ENCODE measurements around the gene EIPR1. TPM values are rescaled to one million over a fixed set of nuclear protein-coding genes. Genes with fewer than 3 reads are reported as not detected.
A peak's percentile ranks its signal among the peaks of the same experiment; 100 is the strongest.
"Not testable (repeated sequence)": the region's sequence is repeated elsewhere in the genome, so short reads cannot be mapped to it uniquely, and the experiment has no call there.

The EIPR1 gene
- polyA plus RNA-seq, 1 donor (not counting 4 experiments of a cell fraction or from before 2014, with no cell fraction given): 44.3 TPM

- no peaks in the 10 kb centered on the region for H3K27me3 ChIP-seq (ENCODE audit: control insufficient read depth, extremely low read depth, insufficient read depth, low read length)
- H2AFZ ChIP-seq (ENCODE audit: control insufficient read depth, low read length): no peak overlapping the region
- peak overlapping the region; percentile 62 for H3K27ac ChIP-seq (ENCODE audit: control insufficient read depth, insufficient read depth, low read length)
- peaks cover 28% of the 10 kb centered on the region for H3K4me1 ChIP-seq (ENCODE audit: control insufficient read depth, extremely low read depth, insufficient read depth, low read length)
- no peaks in the 10 kb centered on the region for H3K9me3 ChIP-seq (ENCODE audit: control insufficient read depth, low read depth, low read length)
- H3K9ac ChIP-seq (ENCODE audit: control insufficient read depth, extremely low read depth, insufficient read depth, low read length): peak overlapping the region; percentile 82
- FAIRE-seq (no peak), DNase-seq (ENCODE audit: low read depth, low spot score) (no peak)
- H3K79me2 ChIP-seq (ENCODE audit: control insufficient read depth, insufficient read depth, low read length): peaks cover 44% of the 10 kb centered on the region
- TF ChIP-seq CTCF (optimal IDR thresholded peaks at IDR 0.05 in 1 of 3, IDR thresholded peaks at IDR 0.05 in 1 of 3, conservative IDR thresholded peaks at IDR 0.05 in 1 of 3; ENCODE audit: extremely low read depth in 1 of 3, insufficient read depth in 2 of 3, low read length in 3 of 3): no peak
- no peak for TF ChIP-seq EZH2 (IDR thresholded peaks at IDR 0.05; ENCODE audit: low read length)
- H3K9me1 ChIP-seq (ENCODE audit: control insufficient read depth, extremely low read depth, insufficient read depth, low read length): no peaks in the 10 kb centered on the region
- H3K4me2 ChIP-seq (ENCODE audit: control insufficient read depth, extremely low read depth, insufficient read depth, low read depth, low read length): peak overlapping the region; percentile 66
- H3K4me3 ChIP-seq (ENCODE audit: control insufficient read depth in 2 of 3, extremely low read depth in 1 of 3, insufficient read depth in 2 of 3, low read depth in 1 of 3, low read length in 3 of 3): peak overlapping the region; percentile 73 to 80 (median 77)
- H4K20me1 ChIP-seq (ENCODE audit: control insufficient read depth, extremely low read depth, insufficient read depth, low read length): no peaks in the 10 kb centered on the region
- H3K36me3 ChIP-seq (ENCODE audit: control insufficient read depth in 2 of 2, extremely low read depth in 1 of 2, insufficient read depth in 2 of 2, low read length in 2 of 2): peaks cover 0 to 4% of the 10 kb centered on the region in 2 experiments
- dilution Hi-C loops (cut with MboI; ENCODE audit: extremely low pct_ligation_motif_present, low sequenced_read_pairs): no loop called here
Observed at GRCh38 chr2:3376821-3377220, 797 bp downstream of the EIPR1 start.

DNA sequence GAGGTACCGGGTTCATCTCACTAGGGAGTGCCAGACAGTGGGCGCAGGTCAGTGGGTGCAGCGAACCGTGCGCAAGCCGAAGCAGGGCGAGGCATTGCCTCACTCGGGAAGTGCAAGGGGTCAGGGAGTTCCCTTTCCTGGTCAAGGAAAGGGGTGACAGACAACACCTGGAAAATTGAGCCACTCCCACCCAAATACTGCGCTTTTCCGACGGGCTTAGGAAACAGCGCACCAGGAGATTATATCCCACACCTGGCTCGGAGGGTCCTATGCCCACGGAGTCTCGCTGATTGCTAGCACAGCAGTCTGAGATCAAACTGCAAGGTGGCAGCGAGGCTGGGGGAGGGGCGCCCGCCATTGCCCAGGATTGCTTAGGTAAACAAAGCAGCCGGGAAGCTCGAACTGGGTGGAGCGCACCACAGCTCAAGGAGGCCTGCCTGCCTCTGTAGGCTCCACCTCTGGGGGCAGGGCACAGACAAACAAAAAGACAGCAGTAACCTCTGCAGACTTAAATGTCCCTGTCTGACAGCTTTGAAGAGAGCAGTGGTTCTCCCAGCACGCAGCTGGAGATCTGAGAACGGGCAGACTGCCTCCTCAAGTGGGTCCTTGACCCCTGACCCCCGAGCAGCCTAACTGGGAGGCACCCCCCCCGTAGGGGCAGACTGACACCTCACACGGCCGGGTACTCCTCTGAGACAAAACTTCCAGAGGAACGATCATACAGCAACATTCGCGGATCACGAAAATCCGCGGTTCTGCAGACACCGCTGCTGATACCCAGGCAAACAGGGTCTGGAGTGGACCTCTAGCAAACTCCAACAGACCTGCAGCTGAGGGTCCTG is 8.1 kb downstream of the EIPR1 start:
- H3K9me1 ChIP-seq (ENCODE audit: control insufficient read depth, extremely low read depth, insufficient read depth, low read length); FAIRE-seq; H3K36me3 ChIP-seq (ENCODE audit: control insufficient read depth in 2 of 2, extremely low read depth in 1 of 2, insufficient read depth in 2 of 2, low read length in 2 of 2); H3K4me1 ChIP-seq (ENCODE audit: control insufficient read depth, extremely low read depth, insufficient read depth, low read length); H3K9ac ChIP-seq (ENCODE audit: control insufficient read depth, extremely low read depth, insufficient read depth, low read length); H4K20me1 ChIP-seq (ENCODE audit: control insufficient read depth, extremely low read depth, insufficient read depth, low read length); DNase-seq (ENCODE audit: low read depth, low spot score); dilution Hi-C loops (cut with MboI; ENCODE audit: extremely low pct_ligation_motif_present, low sequenced_read_pairs); H3K4me2 ChIP-seq (ENCODE audit: control insufficient read depth, extremely low read depth, insufficient read depth, low read depth, low read length); H2AFZ ChIP-seq (ENCODE audit: control insufficient read depth, low read length); H3K9me3 ChIP-seq (ENCODE audit: control insufficient read depth, low read depth, low read length); H3K4me3 ChIP-seq (ENCODE audit: control insufficient read depth in 2 of 3, extremely low read depth in 1 of 3, insufficient read depth in 2 of 3, low read depth in 1 of 3, low read length in 3 of 3); H3K27ac ChIP-seq (ENCODE audit: control insufficient read depth, insufficient read depth, low read length); H3K27me3 ChIP-seq (ENCODE audit: control insufficient read depth, extremely low read depth, insufficient read depth, low read length): not testable (repeated sequence)
- H3K79me2 ChIP-seq (ENCODE audit: control insufficient read depth, insufficient read depth, low read length): peaks cover 29% of the 10 kb centered on the region
